HCT116 (cell line): Measurements from ENCODE around the gene IFIH1. TPM values are rescaled to one million over a fixed set of nuclear protein-coding genes. Genes with fewer than 3 reads are reported as not detected.

Source experiments
- ATAC-seq: fragments of 200-7000 bp; cut with Tn5 transposase; 2 replicates; pipeline ENCODE4 v1.9.1; 2020; ENCODE audit warnings: mild to moderate bottlenecking, moderate library complexity
- BruUV-seq: library from RNA; stranded (reverse); fragments of 400-500 nt; replicated peaks from 2 replicates; lab custom pipeline; 2021; lab: Mats Ljungman, UMichigan
- CTCF ChIA-PET: fragments of 300-600 bp; sonication (Branson Sonifier 250); formaldehyde crosslinking; loops from one replicate; lab custom pipeline; 2021; ENCODE audit warnings: antibody characterized with exemption; lab: Charles Lee
- POLR2A ChIA-PET: fragments of 300-600, 350-600 bp; sonication (Branson Sonifier 250); formaldehyde crosslinking; loops from one replicate; lab custom pipeline; 2021; ENCODE audit warnings: antibody characterized with exemption; lab: Charles Lee
- RAD21 ChIA-PET, 2 experiments: fragments of 300-600 bp; sonication (Branson Sonifier 250); formaldehyde crosslinking; loops; one replicate each; lab custom pipeline; 2023; ENCODE audit warnings: low total read pairs in 2 of 2; ENCODE audit not compliant: uncharacterized antibody in 2 of 2, unreplicated experiment in 2 of 2, low non-redundant PET in 1 of 2; lab: Charles Lee
- DNase-seq: peaks from one replicate; pipeline ENCODE4 v3.0.0-alpha.2; 2010; ENCODE audit warnings: low read depth, low spot score
- H2AFZ ChIP-seq: fragments of 200-600 bp; shearing (Covaris generic), sonication (generic); 2 replicates; pipeline ENCODE4 v1.6.1; 2017; ENCODE audit warnings: low read depth, mixed run types, mixed read lengths, antibody characterized with exemption, low read length; ENCODE audit not compliant: poor library complexity, severe bottlenecking
- H3K27ac ChIP-seq: 2 replicates; pipeline ENCODE4 v1.5.1; 2012; ENCODE audit warnings: low read depth, low read length
- H3K27me3 ChIP-seq: fragments of 200-600 bp; sonication (generic); 2 replicates; pipeline ENCODE4 v1.6.1; 2016; ENCODE audit warnings: mixed run types, low read length, mixed read lengths; ENCODE audit not compliant: insufficient read depth
- H3K36me3 ChIP-seq, 2 experiments: fragments of 200-500 bp in 1 of 2; fragments of 200-600 bp in 1 of 2; sonication (Bioruptor generic) in 1 of 2; sonication (generic) in 1 of 2; 2 replicates each; pipeline versions ENCODE4 v1.5.1 to v1.6.1; 2014 to 2016; ENCODE audit warnings: low read length in 2 of 2, inconsistent platforms in 1 of 2, mixed read lengths in 1 of 2, mixed run types in 1 of 2; ENCODE audit not compliant: insufficient read depth in 2 of 2, control insufficient read depth in 1 of 2
- H3K4me1 ChIP-seq, 2 experiments: fragments of 200-600 bp in 1 of 2; sonication (generic) in 1 of 2; 2 replicates each; pipeline versions ENCODE4 v1.5.1 to v1.6.1; 2012 to 2017; ENCODE audit warnings: low read length in 2 of 2, inconsistent platforms in 1 of 2, mild to moderate bottlenecking in 1 of 2, mixed read lengths in 1 of 2, mixed run types in 1 of 2, moderate library complexity in 1 of 2; ENCODE audit not compliant: insufficient read depth in 2 of 2, control insufficient read depth in 1 of 2
- H3K4me2 ChIP-seq: fragments of 200-600 bp; sonication (generic); 2 replicates; pipeline ENCODE4 v1.6.1; 2017; ENCODE audit warnings: mixed run types, low read length, mixed read lengths
- H3K4me3 ChIP-seq, 2 experiments: fragments of 200-600 bp in 1 of 2; sonication (generic) in 1 of 2; replicated peaks in 1 of 2; 2 replicates each; pipeline ENCODE4 v1.5.1; 2011 to 2016; ENCODE audit warnings: low read length in 2 of 2, control low read depth in 1 of 2, low read depth in 1 of 2, mild to moderate bottlenecking in 1 of 2, mixed read lengths in 1 of 2, mixed run types in 1 of 2
- H3K79me2 ChIP-seq: fragments of 200-600 bp; sonication (generic); 2 replicates; pipeline ENCODE4 v1.6.1; 2017; ENCODE audit warnings: mild to moderate bottlenecking, mixed run types, low read length, moderate library complexity, mixed read lengths; ENCODE audit not compliant: insufficient read depth
- H3K9ac ChIP-seq: fragments of 200-600 bp; sonication (generic); 2 replicates; pipeline ENCODE4 v1.6.1; 2016; ENCODE audit warnings: low read length, mixed read lengths
- H3K9me2 ChIP-seq: fragments of 200-600 bp; sonication (generic), shearing (Covaris generic); 2 replicates; pipeline ENCODE4 v1.6.1; 2017; ENCODE audit warnings: mixed run types, mild to moderate bottlenecking, moderate library complexity; ENCODE audit not compliant: insufficient read depth
- H3K9me3 ChIP-seq, 2 experiments: fragments of 200-500 bp in 1 of 2; fragments of 200-600 bp in 1 of 2; sonication (Bioruptor generic) in 1 of 2; sonication (generic) in 1 of 2; 2 replicates each; pipeline ENCODE4 v1.6.1; 2014 to 2017; ENCODE audit warnings: low read length in 2 of 2, mixed read lengths in 2 of 2, inconsistent platforms in 1 of 2, low read depth in 1 of 2, mild to moderate bottlenecking in 1 of 2, mixed run types in 1 of 2, moderate library complexity in 1 of 2; ENCODE audit not compliant: control insufficient read depth in 1 of 2, insufficient read depth in 1 of 2
- H4K20me1 ChIP-seq: fragments of 200-600 bp; sonication (generic), shearing (Covaris generic); 2 replicates; pipeline ENCODE4 v1.6.1; 2017; ENCODE audit warnings: mixed run types, mild to moderate bottlenecking, moderate library complexity; ENCODE audit not compliant: insufficient read depth
- ATF3 ChIP-seq: IDR thresholded peaks from 2 replicates; pipeline ENCODE4 v1.6.1; 2012
- CBX3 ChIP-seq: IDR thresholded peaks from 2 replicates; pipeline ENCODE4 v1.6.1; 2012; ENCODE audit warnings: low read depth
- CEBPB ChIP-seq: IDR thresholded peaks from 2 replicates; pipeline ENCODE4 v1.6.1; 2012; ENCODE audit warnings: low read depth
- EGR1 ChIP-seq: IDR thresholded peaks from 2 replicates; pipeline ENCODE4 v1.6.1; 2012; ENCODE audit warnings: low read depth
- ELF1 ChIP-seq: IDR thresholded peaks from 2 replicates; pipeline ENCODE4 v1.6.1; 2012; ENCODE audit warnings: low read depth, borderline replicate concordance
- EZH2 ChIP-seq: fragments of 200-600 bp; sonication (generic); IDR thresholded peaks from 2 replicates; pipeline ENCODE4 v1.6.1; 2017; ENCODE audit warnings: antibody characterized with exemption, mixed run types
- FOSL1 ChIP-seq: IDR thresholded peaks from 2 replicates; pipeline ENCODE4 v1.6.1; 2012; ENCODE audit warnings: low read depth
- JUND ChIP-seq: IDR thresholded peaks from 2 replicates; pipeline ENCODE4 v1.6.1; 2012
- POLR2A ChIP-seq: IDR thresholded peaks from 2 replicates; pipeline ENCODE4 v1.7.0; 2011; ENCODE audit warnings: borderline replicate concordance; ENCODE audit not compliant: insufficient read depth, insufficient read length; ENCODE audit errors: extremely low read depth
- POLR2AphosphoS5 ChIP-seq: IDR thresholded peaks from 2 replicates; pipeline ENCODE4 v1.6.1; 2011; ENCODE audit warnings: mild to moderate bottlenecking, low read depth, low read length, moderate library complexity
- RAD21 ChIP-seq: IDR thresholded peaks from 2 replicates; pipeline ENCODE4 v1.6.1; 2012; ENCODE audit warnings: low read depth, mild to moderate bottlenecking
- SP1 ChIP-seq: IDR thresholded peaks from 2 replicates; pipeline ENCODE4 v1.6.1; 2012; ENCODE audit warnings: low read depth
- SRF ChIP-seq: IDR thresholded peaks from 2 replicates; pipeline ENCODE4 v1.6.1; 2012; ENCODE audit warnings: low read depth
- TCF7L2 ChIP-seq: IDR thresholded peaks from 2 replicates; pipeline ENCODE4 v1.7.0; 2011; ENCODE audit warnings: borderline replicate concordance, inconsistent platforms; ENCODE audit not compliant: insufficient read depth, insufficient read length; ENCODE audit errors: extremely low read depth
- YY1 ChIP-seq: IDR thresholded peaks from 2 replicates; pipeline ENCODE4 v1.6.1; 2011; ENCODE audit warnings: low read length, low read depth, moderate library complexity, mild to moderate bottlenecking; ENCODE audit not compliant: insufficient replicate concordance; ENCODE audit errors: extremely low read depth
- ZBTB33 ChIP-seq: IDR thresholded peaks from 2 replicates; pipeline ENCODE4 v1.6.1; 2011; ENCODE audit warnings: mild to moderate bottlenecking, low read length, moderate library complexity; ENCODE audit not compliant: insufficient replicate concordance; ENCODE audit errors: extremely low read depth
- ZFX ChIP-seq: fragments of 450-650 bp; IDR thresholded peaks from 2 replicates; pipeline ENCODE4 v1.6.1; 2017
- ZNF274 ChIP-seq: fragments of 200-500 bp; sonication (Bioruptor generic); IDR thresholded peaks from 2 replicates; pipeline ENCODE4 v1.6.1; 2014; ENCODE audit warnings: mild to moderate bottlenecking, low read depth, low read length, inconsistent platforms
- intact Hi-C: fragments of 100-400 bp; cut with micrococcal nuclease; formaldehyde crosslinking; loops from 2 replicates; pipeline ENCODE4 v1.10.0; 2022
- total RNA-seq: library from RNA; stranded (reverse); gene quantifications from one replicate; pipeline ENCODE4 v1.2.1, GENCODE V29; 2021; ENCODE audit not compliant: unreplicated experiment
- TF ChIP-seq, protein P1 (sequence below): IDR thresholded peaks from 2 replicates; pipeline ENCODE4 v1.6.1; 2012

IFIH1 gene
- total RNA-seq, 1 experiment from 2014 or later: 7.0 TPM

DNA sequence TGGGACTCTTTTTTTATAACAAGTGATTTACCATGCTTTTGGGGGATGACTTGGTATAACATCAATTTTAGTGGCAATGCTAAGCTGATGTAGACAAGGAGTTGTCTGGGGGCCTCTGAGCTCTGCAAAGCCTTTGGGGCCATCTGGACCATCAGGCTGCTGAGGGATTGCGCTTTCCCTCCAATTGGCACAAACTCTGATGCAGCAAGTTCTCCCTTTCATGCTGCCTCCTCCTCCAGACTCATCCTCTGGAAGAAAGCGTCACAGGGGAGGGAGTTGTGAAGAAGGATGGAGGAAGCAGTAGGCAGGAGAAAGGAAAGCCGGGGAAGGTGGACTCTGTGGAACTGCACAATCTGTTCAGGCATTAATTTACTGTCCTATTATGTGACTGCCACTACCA, 65.0 kb downstream of the IFIH1 start:
- no peak overlapping the region for H2AFZ ChIP-seq
- no peak for TF ChIP-seq FOSL1
- TF ChIP-seq ATF3: no peak
- TF ChIP-seq, protein P1, sequence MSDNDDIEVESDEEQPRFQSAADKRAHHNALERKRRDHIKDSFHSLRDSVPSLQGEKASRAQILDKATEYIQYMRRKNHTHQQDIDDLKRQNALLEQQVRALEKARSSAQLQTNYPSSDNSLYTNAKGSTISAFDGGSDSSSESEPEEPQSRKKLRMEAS: no peak
- TF ChIP-seq EGR1: no peak
- no peak for TF ChIP-seq ZFX
- no peak for TF ChIP-seq ZNF274
- no peak for TF ChIP-seq YY1
- H3K9me2 ChIP-seq: no peaks in the 10 kb centered on the region; the same call in 1 of the 2 replicates
- CTCF ChIA-PET: no interaction called here
- H3K27me3 ChIP-seq: no peaks in the 10 kb centered on the region
- ATAC-seq (no peak), DNase-seq (no peak)
- no peaks in the 10 kb centered on the region for H3K4me1 ChIP-seq
- H3K9ac ChIP-seq: no peak overlapping the region
- intact Hi-C loops: no loop called here
- BruUV-seq: no TSS peak
- POLR2A ChIA-PET: no interaction called here
- H3K36me3 ChIP-seq: no peaks in the 10 kb centered on the region
- H4K20me1 ChIP-seq: no peaks in the 10 kb centered on the region
- H3K79me2 ChIP-seq: no peaks in the 10 kb centered on the region
- no peak overlapping the region for H3K4me2 ChIP-seq
- RAD21 ChIA-PET: no interaction called here
- H3K4me3 ChIP-seq: no peak overlapping the region
- no peak overlapping the region for H3K27ac ChIP-seq
- no peaks in the 10 kb centered on the region for H3K9me3 ChIP-seq

- no peaks in the 10 kb centered on the region for H3K79me2 ChIP-seq
- RAD21 ChIA-PET: no interaction called here
- H3K9me3 ChIP-seq: no peaks in the 10 kb centered on the region
- no peaks in the 10 kb centered on the region; the same call in 1 of the 2 replicates for H3K9me2 ChIP-seq
- BruUV-seq: no TSS peak
- no peaks in the 10 kb centered on the region for H3K36me3 ChIP-seq
- no peaks in the 10 kb centered on the region for H4K20me1 ChIP-seq
- H3K27ac ChIP-seq: no peak overlapping the region
- H3K4me3 ChIP-seq: no peak overlapping the region
- H3K4me2 ChIP-seq: no peak overlapping the region
- CTCF ChIA-PET: no interaction called here
- intact Hi-C loops: no loop called here
- no peaks in the 10 kb centered on the region for H3K4me1 ChIP-seq
- no peak overlapping the region for H3K9ac ChIP-seq
- H3K27me3 ChIP-seq: no peaks in the 10 kb centered on the region
- DNase-seq (no peak), ATAC-seq (no peak)
- no peak for TF ChIP-seq TCF7L2
- no peak for TF ChIP-seq YY1
- TF ChIP-seq ATF3: no peak
- no peak for TF ChIP-seq CEBPB
- no peak for TF ChIP-seq EGR1
- no peak for TF ChIP-seq JUND
- no peak for TF ChIP-seq POLR2A
- no peak for TF ChIP-seq CBX3
- TF ChIP-seq SP1: no peak
- no peak for TF ChIP-seq ZFX
- TF ChIP-seq, protein P1: no peak
- TF ChIP-seq ZBTB33: no peak
- TF ChIP-seq ELF1: no peak
- no peak for TF ChIP-seq POLR2AphosphoS5
- TF ChIP-seq SRF: no peak
- TF ChIP-seq FOSL1: no peak
- no peak for TF ChIP-seq RAD21
- no peak for TF ChIP-seq EZH2
- TF ChIP-seq, all 23 proteins: peak for 0
- POLR2A ChIA-PET: no interaction called here
- H2AFZ ChIP-seq: no peak overlapping the region
These were observed 66.3 kb downstream of the IFIH1 start for GRCh38 chr2:162252153-162252552.
